Measurements from ENCODE around the gene NEB.

Gene NEB

GRCh38 chr2:151459358-151459757 lies 274.9 kb downstream of the NEB start:
- no peak for DNase-seq

- DNase-seq = no peak
Measured at GRCh38 chr2:151439127-151439526, 295.1 kb downstream of the NEB start.

GRCh38 chr2:151438506-151438905 lies 295.8 kb downstream of the NEB start:
- DNase-seq = no peak

- no peak for DNase-seq
Measured at GRCh38 chr2:151437630-151438029, 296.6 kb downstream of the NEB start.

Measured in stimulated activated naive CD4-positive, alpha-beta T cell treated with Interleukin-2 at 50 U/mL for 16 hours (primary cell).